ENCODE data around the gene LHFPL6. TPM values are rescaled to one million over a fixed set of nuclear protein-coding genes. Genes with fewer than 3 reads are reported as not detected.

Gene LHFPL6
- total and polyA plus RNA-seq, 11 donors: 34.4 to 74.4 (median 53.2) TPM

GRCh38 chr13:39397896-39398265, 205.1 kb downstream of the LHFPL6 start:
- WGBS, 4 donors: 33 to 64% (median 38%) methylated on average over 3 of the region's 3 CpGs
- H3K27me3 ChIP-seq: no peaks in the 10 kb centered on the region
- H3K4me3 ChIP-seq: no peak overlapping the region
- no peak for TF ChIP-seq POLR2A (IDR thresholded peaks at IDR 0.05)
- no peak for TF ChIP-seq CTCF (IDR thresholded peaks at IDR 0.05)
- H3K36me3 ChIP-seq: no peaks in the 10 kb centered on the region
- intact Hi-C loops (cut with DNase I): loop anchor here in 1 of 10 donors (5.0 kb wide), 1 partner anchor 204 kb away; the partner anchor contains the start of gene LHFPL6
- H3K27ac ChIP-seq: peak overlapping the region in 10 of 12 donors; percentile 8 to 66 (median 24)
- DNase-seq (peak in 3 of 5 donors; percentile 20 to 52 (median 34)), ATAC-seq (peak; percentile 48 to 73 (median 58))
- H3K4me1 ChIP-seq: peaks cover 0 to 81% (median 47%) of the 10 kb centered on the region in 12 donors
- H3K9me3 ChIP-seq: peaks cover 0 to 4% (median 0%) of the 10 kb centered on the region in 12 donors

- intact Hi-C loops (cut with DNase I): loop anchor here in 1 of 10 donors (5.0 kb wide), 1 partner anchor 205 kb away; the partner anchor contains the start of gene LHFPL6
- no peak overlapping the region for H3K4me3 ChIP-seq
- peaks cover 0 to 4% (median 0%) of the 10 kb centered on the region in 12 donors for H3K9me3 ChIP-seq
- H3K4me1 ChIP-seq: peaks cover 0 to 81% (median 44%) of the 10 kb centered on the region in 12 donors
- no peaks in the 10 kb centered on the region for H3K36me3 ChIP-seq
- no peaks in the 10 kb centered on the region for H3K27me3 ChIP-seq
- TF ChIP-seq POLR2A (IDR thresholded peaks at IDR 0.05) (no peak), CTCF (IDR thresholded peaks at IDR 0.05) (no peak)
- peak overlapping the region in 10 of 12 donors; percentile 8 to 66 (median 28) for H3K27ac ChIP-seq
- 67 to 77% (median 75%) methylated on average over 11 of the region's 11 CpGs for WGBS, 4 donors
- no peak for ATAC-seq
- no peak for DNase-seq
Measured at GRCh38 chr13:39397226-39397895, 205.6 kb downstream of the LHFPL6 start.

- intact Hi-C loops (cut with DNase I): loop anchor here in 1 of 10 donors (5.0 kb wide), 1 partner anchor 207 kb away; the partner anchor contains the start of gene LHFPL6
- peak overlapping the region in 2 of 12 donors; percentile 0 to 12 for H3K4me3 ChIP-seq
- peaks cover 0 to 72% (median 33%) of the 10 kb centered on the region in 12 donors for H3K4me1 ChIP-seq
- H3K27ac ChIP-seq: peak overlapping the region in 11 of 12 donors; percentile 4 to 70 (median 41)
- ATAC-seq (peak; percentile 29 to 58 (median 48)), DNase-seq (peak in 1 of 5 donors; percentile 39)
- no peaks in the 10 kb centered on the region for H3K9me3 ChIP-seq
- 26 to 34% (median 30%) methylated on average over 13 of the region's 13 CpGs for WGBS, 4 donors
- TF ChIP-seq CTCF (IDR thresholded peaks at IDR 0.05) (no peak), POLR2A (IDR thresholded peaks at IDR 0.05) (no peak)
- H3K36me3 ChIP-seq: no peaks in the 10 kb centered on the region
- H3K27me3 ChIP-seq: no peaks in the 10 kb centered on the region
Measured at GRCh38 chr13:39394796-39395678, 208.0 kb downstream of the LHFPL6 start.

GRCh38 chr13:39391761-39392160, 211.2 kb downstream of the LHFPL6 start:
- intact Hi-C loops (cut with DNase I): no loop called here
- 76 to 87% (median 80%) methylated on average over 2 of the region's 2 CpGs for WGBS, 4 donors
- Histone ChIP-seq H3K4me1 (peaks cover 0 to 55% (median 23%) of the 10 kb centered on the region in 12 donors), H3K36me3 (no peaks in the 10 kb centered on the region), H3K27ac (no peak overlapping the region), H3K4me3 (no peak overlapping the region), H3K9me3 (no peaks in the 10 kb centered on the region), H3K27me3 (no peaks in the 10 kb centered on the region)
- no peak for ATAC-seq
- TF ChIP-seq POLR2A (IDR thresholded peaks at IDR 0.05) (no peak), CTCF (IDR thresholded peaks at IDR 0.05) (no peak)
- no peak for DNase-seq
